OCI-LY7 (cell line): ENCODE measurements around the gene TFIP11. TPM values are rescaled to one million over a fixed set of nuclear protein-coding genes. Genes with fewer than 3 reads are reported as not detected.

Experiments
- BruUV-seq: library from RNA; stranded (reverse); fragments of 400-500 nt; replicated peaks from 2 replicates; lab custom pipeline; 2021; lab: Mats Ljungman, UMichigan
- CTCF ChIA-PET: fragments of 300-600 bp; sonication (Branson Sonifier 250); formaldehyde crosslinking; loops from one replicate; lab custom pipeline; 2022; ENCODE audit warnings: antibody characterized with exemption; ENCODE audit not compliant: unreplicated experiment; lab: Charles Lee
- POLR2A ChIA-PET: fragments of 300-600 bp; sonication (Branson Sonifier 250); formaldehyde crosslinking; loops from one replicate; lab custom pipeline; 2022; ENCODE audit warnings: antibody characterized with exemption; lab: Charles Lee
- DNase-seq: peaks from one replicate; pipeline ENCODE4 v3.0.0-alpha.2; 2015; ENCODE audit warnings: low spot score
- H2AFZ ChIP-seq: fragments of 200-600 bp; sonication (generic), shearing (Covaris generic); 2 replicates; pipeline ENCODE4 v1.6.1; 2014; ENCODE audit warnings: mild to moderate bottlenecking, antibody characterized with exemption, low read length, moderate library complexity
- H3K27ac ChIP-seq: fragments of 200-600 bp; sonication (generic); 2 replicates; pipeline ENCODE4 v1.5.1; 2014; ENCODE audit warnings: mixed run types, low read depth, mild to moderate bottlenecking, moderate library complexity, low read length, inconsistent platforms; ENCODE audit not compliant: poor library complexity, severe bottlenecking
- H3K36me3 ChIP-seq: fragments of 200-600 bp; sonication (generic); 2 replicates; pipeline ENCODE4 v1.6.1; 2014; ENCODE audit warnings: mild to moderate bottlenecking, antibody characterized with exemption, low read length, moderate library complexity, mixed read lengths; ENCODE audit not compliant: insufficient read depth
- H3K4me1 ChIP-seq: fragments of 200-600 bp; sonication (generic); 2 replicates; pipeline ENCODE4 v1.5.1; 2014; ENCODE audit warnings: mild to moderate bottlenecking, low read length; ENCODE audit not compliant: insufficient read depth, poor library complexity, severe bottlenecking
- H3K4me2 ChIP-seq: fragments of 200-600 bp; sonication (generic); 2 replicates; pipeline ENCODE4 v1.6.1; 2014; ENCODE audit warnings: mild to moderate bottlenecking, low read length
- H3K4me3 ChIP-seq: fragments of 200-600 bp; sonication (generic); 2 replicates; pipeline ENCODE4 v1.5.1; 2014; ENCODE audit warnings: mild to moderate bottlenecking, low read depth, low read length; ENCODE audit not compliant: poor library complexity, severe bottlenecking
- H3K79me2 ChIP-seq: fragments of 200-600 bp; sonication (generic); 2 replicates; pipeline ENCODE4 v1.6.1; 2016; ENCODE audit warnings: low read depth, mild to moderate bottlenecking, low read length, moderate library complexity, mixed read lengths; ENCODE audit not compliant: insufficient read depth
- H3K9me2 ChIP-seq: fragments of 200-600 bp; sonication (generic); 2 replicates; pipeline ENCODE4 v1.6.1; 2016; ENCODE audit warnings: mild to moderate bottlenecking, low read length, mixed read lengths; ENCODE audit not compliant: insufficient read depth
- H3K9me3 ChIP-seq: fragments of 200-600 bp; sonication (generic); 2 replicates; pipeline ENCODE4 v1.6.1; 2014; ENCODE audit warnings: mild to moderate bottlenecking, mixed run types, low read length, mixed read lengths
- H4K20me1 ChIP-seq: fragments of 200-600 bp; sonication (generic); 2 replicates; pipeline ENCODE4 v1.6.1; 2014; ENCODE audit warnings: mild to moderate bottlenecking, antibody characterized with exemption, low read length, moderate library complexity, mixed read lengths; ENCODE audit not compliant: insufficient read depth
- EZH2phosphoT487 ChIP-seq: fragments of 200-600 bp; sonication (generic); IDR thresholded peaks from 2 replicates; pipeline ENCODE4 v1.6.1; 2018; ENCODE audit warnings: low read depth, borderline replicate concordance, mild to moderate bottlenecking, mixed run types, antibody characterized with exemption, low read length, moderate library complexity, mixed read lengths
- intact Hi-C: fragments of 100-400 bp; cut with micrococcal nuclease; formaldehyde crosslinking; loops from one replicate; pipeline ENCODE4 v1.10.0; 2022; ENCODE audit not compliant: unreplicated experiment
- total RNA-seq, 2 experiments: library from RNA; depleted of rRNA in 1 of 2; stranded (reverse); fragments of >200 nt in 1 of 2; shearing (Covaris generic) in 1 of 2; gene quantifications; 2 replicates each; pipeline ENCODE4 v1.2.3, GENCODE V29; 2014 to 2022
- TF ChIP-seq, protein P1 (sequence below): fragments of 200-600 bp; sonication (generic); conservative IDR thresholded peaks from 2 replicates; pipeline ENCODE4 v1.5.1; 2014; ENCODE audit warnings: mild to moderate bottlenecking, antibody characterized with exemption, low read length, moderate library complexity, mixed read lengths

TFIP11 gene
- total RNA-seq, 2 experiments from 2014 or later, result 45.2 to 54.5 TPM

DNA sequence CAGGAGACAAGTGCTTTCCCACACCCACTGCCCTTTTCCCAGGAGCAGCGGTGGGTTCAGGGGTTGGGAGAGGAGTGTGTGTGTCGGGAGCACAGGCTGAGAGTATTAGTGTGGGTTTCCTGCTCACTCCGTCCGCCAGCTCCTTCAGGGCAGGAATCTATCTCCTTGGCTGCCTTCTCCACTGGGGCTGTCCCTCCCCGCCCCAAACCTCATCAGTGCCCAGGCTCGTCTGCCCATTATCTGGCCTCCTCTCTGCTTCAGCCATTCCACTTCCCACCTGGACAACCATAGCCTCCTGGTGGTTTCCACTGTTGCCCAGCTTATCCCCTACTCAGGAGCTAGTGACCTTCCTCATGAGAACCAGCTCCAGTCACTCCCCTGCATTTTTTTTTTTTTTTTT lies 63.3 kb downstream of the TFIP11 start:
- intact Hi-C loops, result no loop called here
- Histone ChIP-seq H3K4me2 (no peak overlapping the region), H3K9me2 (no peaks in the 10 kb centered on the region), H2AFZ (no peak overlapping the region), H3K27ac (no peak overlapping the region), H3K36me3 (peaks cover 42% of the 10 kb centered on the region), H3K4me3 (no peak overlapping the region), H3K4me1 (no peaks in the 10 kb centered on the region), H3K79me2 (no peaks in the 10 kb centered on the region), H3K9me3 (no peaks in the 10 kb centered on the region), H4K20me1 (no peaks in the 10 kb centered on the region)
- ChIA-PET CTCF (interaction anchor here (0.5 kb wide), 1 partner anchor 19 kb away, joined by 5 read pairs; no protein-coding TSS in a partner anchor), POLR2A (interaction anchor here (0.7 to 1.1 kb wide), 2 partner anchors 19 to 32 kb away, joined by 3 read pairs; no protein-coding TSS in a partner anchor)
- TF ChIP-seq, protein P1, sequence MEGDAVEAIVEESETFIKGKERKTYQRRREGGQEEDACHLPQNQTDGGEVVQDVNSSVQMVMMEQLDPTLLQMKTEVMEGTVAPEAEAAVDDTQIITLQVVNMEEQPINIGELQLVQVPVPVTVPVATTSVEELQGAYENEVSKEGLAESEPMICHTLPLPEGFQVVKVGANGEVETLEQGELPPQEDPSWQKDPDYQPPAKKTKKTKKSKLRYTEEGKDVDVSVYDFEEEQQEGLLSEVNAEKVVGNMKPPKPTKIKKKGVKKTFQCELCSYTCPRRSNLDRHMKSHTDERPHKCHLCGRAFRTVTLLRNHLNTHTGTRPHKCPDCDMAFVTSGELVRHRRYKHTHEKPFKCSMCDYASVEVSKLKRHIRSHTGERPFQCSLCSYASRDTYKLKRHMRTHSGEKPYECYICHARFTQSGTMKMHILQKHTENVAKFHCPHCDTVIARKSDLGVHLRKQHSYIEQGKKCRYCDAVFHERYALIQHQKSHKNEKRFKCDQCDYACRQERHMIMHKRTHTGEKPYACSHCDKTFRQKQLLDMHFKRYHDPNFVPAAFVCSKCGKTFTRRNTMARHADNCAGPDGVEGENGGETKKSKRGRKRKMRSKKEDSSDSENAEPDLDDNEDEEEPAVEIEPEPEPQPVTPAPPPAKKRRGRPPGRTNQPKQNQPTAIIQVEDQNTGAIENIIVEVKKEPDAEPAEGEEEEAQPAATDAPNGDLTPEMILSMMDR, result no peak
- TF ChIP-seq EZH2phosphoT487, result no peak
- BruUV-seq, result no TSS peak
- DNase-seq, result no peak

DNA sequence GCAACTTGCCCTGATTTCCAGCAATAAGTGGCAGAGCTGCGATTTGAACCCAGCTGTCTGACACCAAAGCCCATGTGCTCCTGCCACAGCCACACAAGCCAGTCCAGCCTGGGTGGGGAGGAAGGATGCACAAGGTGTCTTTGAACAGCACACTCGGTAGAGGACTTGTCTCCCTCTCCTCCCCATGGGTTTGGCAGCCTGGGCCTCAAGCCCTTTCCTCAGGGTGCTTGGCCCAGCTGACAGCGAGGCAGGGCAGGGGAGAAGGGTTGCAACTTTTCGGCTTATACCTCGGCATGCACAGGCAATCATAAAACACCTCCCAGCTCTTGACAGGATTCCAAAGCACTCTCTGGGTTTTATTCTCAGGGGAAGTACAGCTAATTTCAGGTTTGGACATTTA lies 63.9 kb downstream of the TFIP11 start:
- Histone ChIP-seq H3K4me1 (no peaks in the 10 kb centered on the region), H2AFZ (no peak overlapping the region), H3K36me3 (peaks cover 36% of the 10 kb centered on the region), H3K9me2 (no peaks in the 10 kb centered on the region), H3K4me2 (no peak overlapping the region), H3K9me3 (no peaks in the 10 kb centered on the region), H3K79me2 (no peaks in the 10 kb centered on the region), H3K27ac (no peak overlapping the region), H4K20me1 (no peaks in the 10 kb centered on the region), H3K4me3 (no peak overlapping the region)
- ChIA-PET CTCF (interaction anchor here (0.5 kb wide), 1 partner anchor 18 kb away, joined by 5 read pairs; no protein-coding TSS in a partner anchor), POLR2A (interaction anchor here (0.7 to 1.1 kb wide), 2 partner anchors 18 to 32 kb away, joined by 3 read pairs; no protein-coding TSS in a partner anchor)
- DNase-seq, result no peak
- TF ChIP-seq, protein P1, result no peak
- no peak for TF ChIP-seq EZH2phosphoT487
- no TSS peak for BruUV-seq
- intact Hi-C loops, result no loop called here

DNA sequence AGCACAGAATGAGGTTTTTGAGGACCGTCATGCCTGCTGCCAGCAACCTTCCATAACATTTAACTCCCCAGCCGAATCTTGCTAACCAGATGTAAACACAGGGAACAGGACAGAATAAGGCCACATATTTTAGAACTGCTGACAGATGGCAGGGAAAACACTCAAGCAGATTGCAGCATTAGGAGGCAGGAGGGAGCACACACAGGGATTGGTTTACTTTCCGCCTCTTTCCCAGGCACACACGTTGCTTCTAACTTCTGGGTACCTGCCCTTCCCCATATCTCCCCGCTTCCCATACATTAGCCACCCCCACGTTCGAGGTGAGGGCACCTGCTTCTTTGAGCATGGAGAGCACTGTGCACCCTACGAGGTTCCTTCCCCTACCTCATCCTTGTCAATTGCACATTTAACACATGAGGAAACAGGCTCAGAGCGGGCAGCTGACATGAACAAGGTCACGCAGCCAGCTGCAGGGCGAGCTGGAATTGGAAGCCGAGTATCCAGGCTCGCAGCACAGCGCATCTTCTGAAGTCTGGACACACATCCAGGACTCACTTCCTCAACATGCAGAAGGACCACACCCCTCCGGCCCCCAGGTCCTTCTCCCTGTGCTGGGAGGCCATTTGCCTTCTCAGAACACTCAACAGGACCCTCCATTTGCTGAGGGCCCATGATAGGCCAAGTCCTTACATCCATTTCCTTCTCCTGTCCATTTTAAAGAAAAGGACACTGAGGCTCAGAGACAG lies 64.5 kb downstream of the TFIP11 start:
- POLR2A ChIA-PET, result interaction anchor here (1.1 to 2.1 kb wide), 2 partner anchors 10 to 18 kb away, joined by 3 to 9 read pairs; no protein-coding TSS in a partner anchor
- peaks cover 30% of the 10 kb centered on the region for H3K36me3 ChIP-seq
- H3K4me3 ChIP-seq, result no peak overlapping the region
- intact Hi-C loops, result no loop called here
- no peaks in the 10 kb centered on the region for H3K79me2 ChIP-seq
- no peaks in the 10 kb centered on the region for H3K4me1 ChIP-seq
- CTCF ChIA-PET, result no interaction called here
- no peak overlapping the region for H3K4me2 ChIP-seq
- no peak for TF ChIP-seq EZH2phosphoT487
- TF ChIP-seq, protein P1, result no peak
- no peaks in the 10 kb centered on the region for H3K9me2 ChIP-seq
- no peak overlapping the region for H3K27ac ChIP-seq
- H2AFZ ChIP-seq, result no peak overlapping the region
- no peak for DNase-seq
- no peaks in the 10 kb centered on the region for H3K9me3 ChIP-seq
- no peaks in the 10 kb centered on the region for H4K20me1 ChIP-seq
- BruUV-seq, result no TSS peak
